Measurements from ENCODE around the gene CSTF3.
A peak's percentile ranks its signal among the peaks of the same experiment; 100 is the strongest.
"Not testable (repeated sequence)": the region's sequence is repeated elsewhere in the genome, so short reads cannot be mapped to it uniquely, and the experiment has no call there.

Gene CSTF3

GRCh38 chr11:33161120-33162005 is at the start of gene CSTF3:
TSS of gene CSTF3 (minus strand) at chr11:33161480. CDS start at chr11:33161325, 155 bp downstream.
- peak; percentile 98 for DNase-seq (ENCODE audit: low read depth)

- no peak for DNase-seq (ENCODE audit: low read depth)
Measured at GRCh38 chr11:33208150-33208549, 46.9 kb upstream of the CSTF3 start.

- DNase-seq (ENCODE audit: low read depth), result no peak
Measured at GRCh38 chr11:33207408-33207985, 46.2 kb upstream of the CSTF3 start.

- no peak for DNase-seq (ENCODE audit: low read depth)
Measured at GRCh38 chr11:33197915-33198727, 36.8 kb upstream of the CSTF3 start.

GRCh38 chr11:33195462-33196173 is 34.3 kb upstream of the CSTF3 start:
- DNase-seq (ENCODE audit: low read depth), result peak; percentile 70

- DNase-seq (ENCODE audit: low read depth), result no peak
Measured at GRCh38 chr11:33194455-33194854, 33.2 kb upstream of the CSTF3 start.

- peak; percentile 50 for DNase-seq (ENCODE audit: low read depth)
Measured at GRCh38 chr11:33191467-33191866, 30.2 kb upstream of the CSTF3 start.

GRCh38 chr11:33187998-33188722 is 26.9 kb upstream of the CSTF3 start:
- DNase-seq (ENCODE audit: low read depth), result no peak

GRCh38 chr11:33185756-33186155 is 24.5 kb upstream of the CSTF3 start:
- no peak for DNase-seq (ENCODE audit: low read depth)

GRCh38 chr11:33182246-33182878 is 21.1 kb upstream of the CSTF3 start:
- no peak for DNase-seq (ENCODE audit: low read depth)

- peak; percentile 51 for DNase-seq (ENCODE audit: low read depth)
Measured at GRCh38 chr11:33179348-33179803, 18.1 kb upstream of the CSTF3 start.

GRCh38 chr11:33178443-33179180 is 17.3 kb upstream of the CSTF3 start:
- peak; percentile 53 for DNase-seq (ENCODE audit: low read depth)

- no peak for DNase-seq (ENCODE audit: low read depth)
Measured at GRCh38 chr11:33177676-33178336, 16.5 kb upstream of the CSTF3 start.

- DNase-seq (ENCODE audit: low read depth), result not testable (repeated sequence)
Measured at GRCh38 chr11:33176760-33177159, 15.5 kb upstream of the CSTF3 start.

- DNase-seq (ENCODE audit: low read depth), result peak; percentile 77
Measured at GRCh38 chr11:33172996-33173395, 11.7 kb upstream of the CSTF3 start.

- no peak for DNase-seq (ENCODE audit: low read depth)
Measured at GRCh38 chr11:33172345-33172744, 11.1 kb upstream of the CSTF3 start.

GRCh38 chr11:33171251-33171650 is 10.0 kb upstream of the CSTF3 start:
- no peak for DNase-seq (ENCODE audit: low read depth)

GRCh38 chr11:33168709-33169200 is 7.5 kb upstream of the CSTF3 start:
- peak; percentile 58 for DNase-seq (ENCODE audit: low read depth)

GRCh38 chr11:33162831-33163230 is 1.6 kb upstream of the CSTF3 start:
- DNase-seq (ENCODE audit: low read depth), result no peak
